Left renal pelvis (tissue), 4 donors: ENCODE results near the gene LKAAEAR1. TPM values are rescaled to one million over a fixed set of nuclear protein-coding genes. Genes with fewer than 3 reads are reported as not detected.
"Not testable (repeated sequence)": the region's sequence is repeated elsewhere in the genome, so short reads cannot be mapped to it uniquely, and the experiment has no call there.

Source experiments
- DNase-seq, 4 donors: peaks; one replicate each; pipeline ENCODE4 v3.0.0-alpha.2; 2013; ENCODE audit warnings: low read depth in 4 of 4, low spot score in 3 of 4
- polyA plus RNA-seq, 4 donors: library from polyadenylated mRNA; unstranded; fragments of 120-200 nt; gene quantifications; one replicate each; pipeline ENCODE4 v1.2.1, GENCODE V29; 2013; ENCODE audit not compliant: insufficient read length in 4 of 4

LKAAEAR1 gene
- polyA plus RNA-seq, 4 donors, result 0.17 to 0.21 TPM; not detected in 2

GRCh38 chr20:64099880-64100565 is 15.8 kb upstream of the LKAAEAR1 start:
- DNase-seq, result no peak

GRCh38 chr20:64099086-64099786 is 15.0 kb upstream of the LKAAEAR1 start:
- no peak for DNase-seq

GRCh38 chr20:64098471-64099013 is 14.3 kb upstream of the LKAAEAR1 start:
- no peak for DNase-seq

GRCh38 chr20:64096535-64096934 is 12.3 kb upstream of the LKAAEAR1 start:
- no peak for DNase-seq

- no peak for DNase-seq
These were observed 11.7 kb upstream of the LKAAEAR1 start for GRCh38 chr20:64095927-64096326.

GRCh38 chr20:64095455-64095854 is 11.3 kb upstream of the LKAAEAR1 start:
- DNase-seq, result no peak

- no peak for DNase-seq
These were observed 8.9 kb upstream of the LKAAEAR1 start for GRCh38 chr20:64093013-64093503.

- DNase-seq, result no peak
These were observed 8.2 kb upstream of the LKAAEAR1 start for GRCh38 chr20:64092258-64093012.

GRCh38 chr20:64091770-64092169 is 7.6 kb upstream of the LKAAEAR1 start:
- no peak for DNase-seq

- DNase-seq, result no peak
These were observed 7.1 kb upstream of the LKAAEAR1 start for GRCh38 chr20:64091340-64091739.

GRCh38 chr20:64090165-64090564 is 6.0 kb upstream of the LKAAEAR1 start:
- DNase-seq, result no peak

GRCh38 chr20:64088586-64088985 is 4.4 kb upstream of the LKAAEAR1 start:
- not testable (repeated sequence) for DNase-seq

- not testable (repeated sequence) for DNase-seq
These were observed 3.1 kb upstream of the LKAAEAR1 start for GRCh38 chr20:64087226-64087825.

- no peak for DNase-seq
These were observed 2.6 kb upstream of the LKAAEAR1 start for GRCh38 chr20:64086801-64087200.

GRCh38 chr20:64084685-64085152 is 521 bp upstream of the LKAAEAR1 start:
- DNase-seq, result no peak

GRCh38 chr20:64083378-64083803 is 807 bp downstream of the LKAAEAR1 start:
- DNase-seq, result no peak

- DNase-seq, result no peak
These were observed 1.3 kb downstream of the LKAAEAR1 start for GRCh38 chr20:64082820-64083377.

GRCh38 chr20:64082126-64082731 is 2.0 kb downstream of the LKAAEAR1 start:
- no peak for DNase-seq

- no peak for DNase-seq
These were observed 2.6 kb downstream of the LKAAEAR1 start for GRCh38 chr20:64081624-64081964.
